ENCODE measurements around the gene GPD2. TPM values are rescaled to one million over a fixed set of nuclear protein-coding genes. Genes with fewer than 3 reads are reported as not detected.

The GPD2 gene
- total RNA-seq, 2 donors from 2014 or later = 14.9 to 29.1 TPM

DNA sequence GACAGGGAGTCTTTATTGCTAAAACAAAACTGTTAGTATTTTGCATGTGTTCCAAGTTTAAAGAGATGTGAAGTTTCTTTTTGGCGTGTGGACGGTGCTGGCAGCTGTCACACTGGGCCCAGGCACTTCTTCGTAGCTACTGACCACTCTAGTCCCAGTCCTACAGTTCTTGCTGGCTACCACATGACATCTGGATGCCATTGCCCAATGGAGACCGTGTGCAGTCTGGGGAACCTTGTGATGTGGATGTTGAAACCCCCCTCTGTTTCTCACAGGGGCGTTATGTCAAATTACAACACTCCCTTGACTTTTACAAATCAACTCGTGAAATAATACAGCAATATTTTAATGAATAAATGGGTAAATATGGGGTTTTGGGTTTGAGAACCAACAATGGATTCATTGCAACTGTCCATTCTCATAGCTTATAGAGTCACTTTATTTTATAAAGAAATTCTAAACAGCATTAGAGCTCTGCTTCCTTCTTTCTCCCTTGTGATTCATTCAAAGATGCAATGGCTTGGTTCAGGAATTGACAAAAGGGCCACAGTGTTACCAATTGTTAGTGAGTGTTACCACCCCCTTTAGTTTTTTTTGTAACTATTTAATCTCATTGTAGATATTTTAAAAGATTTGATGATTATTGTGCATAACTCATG is 1.2 kb downstream of the GPD2 start:
- peak overlapping the region in 1 of 2 donors; percentile 53 for H3K4me3 ChIP-seq
- H3K9me3 ChIP-seq = no peaks in the 10 kb centered on the region
- H3K36me3 ChIP-seq = no peaks in the 10 kb centered on the region
- TF ChIP-seq, protein P1, sequence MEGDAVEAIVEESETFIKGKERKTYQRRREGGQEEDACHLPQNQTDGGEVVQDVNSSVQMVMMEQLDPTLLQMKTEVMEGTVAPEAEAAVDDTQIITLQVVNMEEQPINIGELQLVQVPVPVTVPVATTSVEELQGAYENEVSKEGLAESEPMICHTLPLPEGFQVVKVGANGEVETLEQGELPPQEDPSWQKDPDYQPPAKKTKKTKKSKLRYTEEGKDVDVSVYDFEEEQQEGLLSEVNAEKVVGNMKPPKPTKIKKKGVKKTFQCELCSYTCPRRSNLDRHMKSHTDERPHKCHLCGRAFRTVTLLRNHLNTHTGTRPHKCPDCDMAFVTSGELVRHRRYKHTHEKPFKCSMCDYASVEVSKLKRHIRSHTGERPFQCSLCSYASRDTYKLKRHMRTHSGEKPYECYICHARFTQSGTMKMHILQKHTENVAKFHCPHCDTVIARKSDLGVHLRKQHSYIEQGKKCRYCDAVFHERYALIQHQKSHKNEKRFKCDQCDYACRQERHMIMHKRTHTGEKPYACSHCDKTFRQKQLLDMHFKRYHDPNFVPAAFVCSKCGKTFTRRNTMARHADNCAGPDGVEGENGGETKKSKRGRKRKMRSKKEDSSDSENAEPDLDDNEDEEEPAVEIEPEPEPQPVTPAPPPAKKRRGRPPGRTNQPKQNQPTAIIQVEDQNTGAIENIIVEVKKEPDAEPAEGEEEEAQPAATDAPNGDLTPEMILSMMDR (IDR thresholded peaks at IDR 0.05) = no peak
- H3K27ac ChIP-seq = peak overlapping the region; percentile 96
- peaks cover 0 to 25% of the 10 kb centered on the region in 2 donors for H3K4me1 ChIP-seq
- DNase-seq (ENCODE audit: low spot score) = peak; percentile 72
- no peaks in the 10 kb centered on the region for H3K27me3 ChIP-seq

GRCh38 chr2:156437931-156438410 is 1.8 kb downstream of the GPD2 start:
- Histone ChIP-seq H3K4me3 (no peak overlapping the region), H3K9me3 (no peaks in the 10 kb centered on the region), H3K4me1 (peaks cover 0 to 25% of the 10 kb centered on the region in 2 donors), H3K27ac (peak overlapping the region in 1 of 2 donors; percentile 96), H3K27me3 (no peaks in the 10 kb centered on the region), H3K36me3 (no peaks in the 10 kb centered on the region)
- TF ChIP-seq, protein P1 (IDR thresholded peaks at IDR 0.05) = no peak
- no peak for DNase-seq (ENCODE audit: low spot score)

DNA sequence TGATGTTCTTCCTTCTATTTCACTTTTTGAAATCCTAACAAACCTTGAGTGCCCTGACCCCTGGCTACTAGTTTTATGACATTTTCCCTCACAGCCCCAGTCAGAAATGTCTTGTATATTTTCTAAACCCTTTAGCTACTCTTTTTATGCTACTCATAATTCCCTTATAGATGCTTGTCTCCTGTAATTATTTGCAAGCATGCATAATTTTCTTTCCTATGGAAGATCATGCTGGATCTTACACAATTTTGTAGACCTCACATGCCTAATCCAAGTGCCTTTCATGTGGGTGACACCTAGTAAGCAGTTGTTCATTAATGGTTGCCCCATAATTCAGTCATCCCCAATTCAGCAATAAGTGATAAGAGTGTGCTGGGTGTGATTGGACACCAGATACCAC is 6.9 kb downstream of the GPD2 start:
- no peak overlapping the region for H3K27ac ChIP-seq
- TF ChIP-seq, protein P1 (IDR thresholded peaks at IDR 0.05) = no peak
- H3K36me3 ChIP-seq = no peaks in the 10 kb centered on the region
- no peaks in the 10 kb centered on the region for H3K27me3 ChIP-seq
- DNase-seq (ENCODE audit: low spot score) = no peak
- H3K9me3 ChIP-seq = no peaks in the 10 kb centered on the region
- peaks cover 0 to 3% of the 10 kb centered on the region in 2 donors for H3K4me1 ChIP-seq
- H3K4me3 ChIP-seq = no peak overlapping the region

GRCh38 chr2:156445296-156446220 is 9.4 kb downstream of the GPD2 start:
- H3K27ac ChIP-seq = no peak overlapping the region
- no peak for DNase-seq (ENCODE audit: low spot score)

DNA sequence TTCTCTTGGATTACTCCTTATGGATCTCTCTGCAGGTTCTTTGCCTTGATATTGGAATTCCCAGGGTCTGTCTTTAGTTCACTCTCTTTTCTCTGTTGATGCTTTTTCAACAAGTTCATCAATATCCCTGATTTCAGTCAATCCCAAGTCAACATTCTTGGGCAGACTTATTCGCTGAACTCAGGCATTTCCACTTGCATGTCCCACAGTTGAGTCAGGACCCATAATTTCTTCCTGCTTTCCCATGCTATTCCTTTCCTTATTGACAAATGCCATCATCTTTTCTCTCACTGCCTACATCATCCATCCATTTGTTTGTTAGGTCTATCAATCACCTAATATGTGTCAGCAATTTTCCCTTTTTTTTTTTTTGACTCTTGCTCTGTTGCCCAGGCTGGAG is 11.6 kb downstream of the GPD2 start:
- Histone ChIP-seq H3K27ac (no peak overlapping the region), H3K9me3 (no peaks in the 10 kb centered on the region), H3K4me1 (no peaks in the 10 kb centered on the region), H3K36me3 (no peaks in the 10 kb centered on the region), H3K4me3 (no peak overlapping the region), H3K27me3 (no peaks in the 10 kb centered on the region)
- TF ChIP-seq, protein P1 (IDR thresholded peaks at IDR 0.05) = no peak
- no peak for DNase-seq (ENCODE audit: low spot score)

More at GRCh38 chr2:156445296-156446220, 9.4 kb downstream of the GPD2 start:
- Histone ChIP-seq H3K4me1 (no peaks in the 10 kb centered on the region), H3K36me3 (no peaks in the 10 kb centered on the region), H3K9me3 (no peaks in the 10 kb centered on the region), H3K27me3 (no peaks in the 10 kb centered on the region), H3K4me3 (no peak overlapping the region)
- TF ChIP-seq, protein P1 (IDR thresholded peaks at IDR 0.05) = no peak
